HepG2 (cell line): ENCODE data around the gene MAP1LC3A. TPM values are rescaled to one million over a fixed set of nuclear protein-coding genes. Genes with fewer than 3 reads are reported as not detected.

Experiments
- ARNT ChIP-seq: fragments of 450-650 bp; IDR thresholded peaks from 2 replicates; pipeline ENCODE4 v1.6.1; 2017
- EHMT2 ChIP-seq: fragments of 200-600 bp; sonication (generic); IDR thresholded peaks from 2 replicates; pipeline ENCODE4 v1.7.0; 2017; ENCODE audit warnings: antibody characterized with exemption, low read depth, low read length, borderline replicate concordance
- ELF4 ChIP-seq: sonication (generic); formaldehyde crosslinking; IDR thresholded peaks from 2 replicates; pipeline ENCODE4 v1.5.0; 2020; ENCODE audit warnings: missing genetic modification reagents, mild to moderate bottlenecking, moderate library complexity, borderline replicate concordance
- PRMT3 ChIP-seq: sonication (generic); formaldehyde crosslinking; IDR thresholded peaks from 2 replicates; pipeline ENCODE4 v1.8.1; 2022; ENCODE audit warnings: low read depth, mild to moderate bottlenecking, moderate library complexity, missing genetic modification reagents, borderline replicate concordance
- SIX4 ChIP-seq: sonication (generic); formaldehyde crosslinking; IDR thresholded peaks from 2 replicates; pipeline ENCODE4 v1.4.0; 2020; ENCODE audit warnings: missing genetic modification reagents
- SNAI1 ChIP-seq: sonication (generic); formaldehyde crosslinking; IDR thresholded peaks from 2 replicates; pipeline ENCODE4 v1.5.0; 2020; ENCODE audit warnings: mild to moderate bottlenecking, missing genetic modification reagents, borderline replicate concordance
- THAP11 ChIP-seq: IDR thresholded peaks from 2 replicates; pipeline ENCODE4 v1.6.1; 2016; ENCODE audit warnings: missing biosample characterization, missing genetic modification reagents
- XBP1 ChIP-seq: sonication (generic); formaldehyde crosslinking; IDR thresholded peaks from 2 replicates; pipeline ENCODE4 v1.5.0; 2020; ENCODE audit warnings: missing genetic modification reagents
- ZFAT ChIP-seq: sonication (generic); formaldehyde crosslinking; conservative IDR thresholded peaks from 2 replicates; pipeline ENCODE4 v1.8.1; 2023; ENCODE audit warnings: missing genetic modification reagents, inconsistent platforms
- ZNF343 ChIP-seq: sonication (generic); formaldehyde crosslinking; IDR thresholded peaks from 2 replicates; pipeline ENCODE4 v1.4.0; 2020; ENCODE audit warnings: mild to moderate bottlenecking, missing genetic modification reagents
- ZNF761 ChIP-seq: sonication (generic); formaldehyde crosslinking; conservative IDR thresholded peaks from 2 replicates; pipeline ENCODE4 v1.4.0; 2020; ENCODE audit warnings: mild to moderate bottlenecking, missing genetic modification reagents
- ZNF788 ChIP-seq: sonication (generic); formaldehyde crosslinking; IDR thresholded peaks from 2 replicates; pipeline ENCODE4 v1.5.0; 2020; ENCODE audit warnings: mild to moderate bottlenecking, missing genetic modification reagents, borderline replicate concordance
- polyA plus RNA-seq, 8 experiments: library from polyadenylated mRNA; depleted of rRNA in 3 of 8; stranded (reverse) in 7 of 8; unstranded in 1 of 8; fragments of >200 nt; fragmentation: Illumina TruSeq in 4 of 8; extraction: Trizol in 4 of 8; gene quantifications; 2 replicates each; pipeline versions ENCODE4 v1.2.1 to v1.2.3, GENCODE V29; 2011 to 2016; ENCODE audit warnings: low read depth in 4 of 8, missing spikeins in 1 of 8, mixed read lengths in 1 of 8; ENCODE audit not compliant: insufficient read depth in 1 of 8
- total RNA-seq, 5 experiments: library from RNA; depleted of rRNA; stranded (reverse); fragments of >200 nt; fragmentation: Illumina TruSeq; extraction: Trizol; gene quantifications; 2 replicates each; pipeline ENCODE4 v1.2.3, GENCODE V29; 2016; ENCODE audit warnings: low read depth in 1 of 5
- TF ChIP-seq, protein P1 (sequence below): sonication (generic); formaldehyde crosslinking; IDR thresholded peaks from 2 replicates; pipeline ENCODE4 v1.8.0; 2022; ENCODE audit warnings: low read depth, missing genetic modification reagents
- TF ChIP-seq, protein P2 (sequence below): sonication (generic); formaldehyde crosslinking; IDR thresholded peaks from 2 replicates; pipeline ENCODE4 v1.8.1; 2023; ENCODE audit warnings: mild to moderate bottlenecking, inconsistent platforms, moderate library complexity, missing genetic modification reagents, borderline replicate concordance
- TF ChIP-seq, protein P3 (sequence below): sonication (generic); formaldehyde crosslinking; IDR thresholded peaks from 2 replicates; pipeline ENCODE4 v1.4.0; 2020; ENCODE audit warnings: missing genetic modification reagents, borderline replicate concordance
- TF ChIP-seq, protein P4 (sequence below): IDR thresholded peaks from 2 replicates; pipeline ENCODE4 v1.6.1; 2016
- TF ChIP-seq, protein P5 (sequence below): IDR thresholded peaks from 2 replicates; pipeline ENCODE4 v1.4.0; 2020; ENCODE audit warnings: mild to moderate bottlenecking, missing genetic modification reagents
- TF ChIP-seq, protein P6 (sequence below): sonication (generic); formaldehyde crosslinking; IDR thresholded peaks from 2 replicates; pipeline ENCODE4 v1.4.0; 2020; ENCODE audit warnings: low read depth, mild to moderate bottlenecking, missing genetic modification reagents

Gene MAP1LC3A
- total and polyA plus RNA-seq, 2 of the 13 experiments (the other 11 are each of a cell fraction or from before 2014, with no cell fraction given) = not detected

DNA sequence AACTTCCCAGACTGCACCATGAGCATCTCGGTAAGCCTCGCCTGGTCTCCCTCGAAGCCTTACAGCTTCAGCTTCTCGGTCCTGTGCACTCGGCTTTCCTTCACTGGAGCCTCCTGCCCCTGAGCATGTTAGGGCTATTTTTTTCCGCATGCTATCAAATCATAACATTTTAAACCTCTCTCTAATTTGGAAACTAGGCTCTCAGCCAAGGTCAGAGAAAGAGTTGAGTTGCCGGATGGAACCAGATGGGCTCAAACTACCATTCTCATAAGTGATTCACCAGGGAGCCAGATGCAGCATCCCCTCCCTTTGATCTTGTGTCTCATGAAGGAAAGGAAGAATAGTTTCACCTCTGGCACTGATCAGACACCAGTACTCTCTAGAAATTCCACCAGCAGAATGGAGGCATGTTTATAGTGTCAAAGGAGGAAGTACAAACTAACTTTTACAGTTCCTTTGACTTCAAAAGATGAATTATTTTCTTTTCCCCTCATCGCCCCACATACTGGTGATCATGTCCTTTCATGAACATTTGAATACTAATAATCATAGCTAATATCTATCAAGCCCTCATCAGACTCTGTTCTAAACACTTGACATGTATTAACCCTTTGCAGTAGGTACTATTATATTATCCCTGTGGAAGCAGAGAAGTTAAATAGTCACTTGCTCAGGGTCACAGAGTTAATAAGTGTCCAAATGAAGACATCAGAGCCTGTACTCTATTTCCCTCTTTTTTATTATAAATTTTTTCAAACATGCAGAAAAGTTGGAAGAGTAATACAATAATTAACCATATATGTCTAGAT, 46.7 kb downstream of the MAP1LC3A start (continued):
- no peak for TF ChIP-seq SNAI1
- TF ChIP-seq, protein P1, sequence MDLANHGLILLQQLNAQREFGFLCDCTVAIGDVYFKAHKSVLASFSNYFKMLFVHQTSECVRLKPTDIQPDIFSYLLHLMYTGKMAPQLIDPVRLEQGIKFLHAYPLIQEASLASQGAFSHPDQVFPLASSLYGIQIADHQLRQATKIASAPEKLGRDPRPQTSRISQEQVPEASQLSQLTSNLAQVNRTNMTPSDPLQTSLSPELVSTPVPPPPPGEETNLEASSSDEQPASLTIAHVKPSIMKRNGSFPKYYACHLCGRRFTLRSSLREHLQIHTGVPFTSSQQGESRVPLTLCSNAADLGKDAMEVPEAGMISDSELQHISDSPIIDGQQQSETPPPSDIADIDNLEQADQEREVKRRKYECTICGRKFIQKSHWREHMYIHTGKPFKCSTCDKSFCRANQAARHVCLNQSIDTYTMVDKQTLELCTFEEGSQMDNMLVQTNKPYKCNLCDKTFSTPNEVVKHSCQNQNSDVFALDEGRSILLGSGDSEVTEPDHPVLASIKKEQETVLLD (CRISPR knock-in tag) = no peak
- no peak for TF ChIP-seq THAP11
- TF ChIP-seq, protein P2, sequence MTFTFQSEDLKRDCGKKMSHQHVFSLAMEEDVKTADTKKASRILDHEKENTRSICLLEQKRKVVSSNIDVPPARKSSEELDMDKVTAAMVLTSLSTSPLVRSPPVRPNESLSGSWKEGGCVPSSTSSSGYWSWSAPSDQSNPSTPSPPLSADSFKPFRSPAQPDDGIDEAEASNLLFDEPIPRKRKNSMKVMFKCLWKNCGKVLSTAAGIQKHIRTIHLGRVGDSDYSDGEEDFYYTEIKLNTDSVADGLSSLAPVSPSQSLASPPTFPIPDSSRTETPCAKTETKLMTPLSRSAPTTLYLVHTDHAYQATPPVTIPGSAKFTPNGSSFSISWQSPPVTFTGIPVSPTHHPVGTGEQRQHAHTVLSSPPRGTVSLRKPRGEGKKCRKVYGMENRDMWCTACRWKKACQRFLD (CRISPR knock-in tag) = no peak
- no peak for TF ChIP-seq PRMT3 (CRISPR knock-in tag)
- TF ChIP-seq EHMT2 = no peak
- TF ChIP-seq ELF4 (CRISPR knock-in tag) = no peak
- TF ChIP-seq, protein P3, sequence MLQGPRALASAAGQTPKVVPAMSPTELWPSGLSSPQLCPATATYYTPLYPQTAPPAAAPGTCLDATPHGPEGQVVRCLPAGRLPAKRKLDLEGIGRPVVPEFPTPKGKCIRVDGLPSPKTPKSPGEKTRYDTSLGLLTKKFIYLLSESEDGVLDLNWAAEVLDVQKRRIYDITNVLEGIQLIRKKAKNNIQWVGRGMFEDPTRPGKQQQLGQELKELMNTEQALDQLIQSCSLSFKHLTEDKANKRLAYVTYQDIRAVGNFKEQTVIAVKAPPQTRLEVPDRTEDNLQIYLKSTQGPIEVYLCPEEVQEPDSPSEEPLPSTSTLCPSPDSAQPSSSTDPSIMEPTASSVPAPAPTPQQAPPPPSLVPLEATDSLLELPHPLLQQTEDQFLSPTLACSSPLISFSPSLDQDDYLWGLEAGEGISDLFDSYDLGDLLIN (CRISPR knock-in tag) = no peak
- TF ChIP-seq SIX4 (CRISPR knock-in tag) = no peak
- TF ChIP-seq, protein P4, sequence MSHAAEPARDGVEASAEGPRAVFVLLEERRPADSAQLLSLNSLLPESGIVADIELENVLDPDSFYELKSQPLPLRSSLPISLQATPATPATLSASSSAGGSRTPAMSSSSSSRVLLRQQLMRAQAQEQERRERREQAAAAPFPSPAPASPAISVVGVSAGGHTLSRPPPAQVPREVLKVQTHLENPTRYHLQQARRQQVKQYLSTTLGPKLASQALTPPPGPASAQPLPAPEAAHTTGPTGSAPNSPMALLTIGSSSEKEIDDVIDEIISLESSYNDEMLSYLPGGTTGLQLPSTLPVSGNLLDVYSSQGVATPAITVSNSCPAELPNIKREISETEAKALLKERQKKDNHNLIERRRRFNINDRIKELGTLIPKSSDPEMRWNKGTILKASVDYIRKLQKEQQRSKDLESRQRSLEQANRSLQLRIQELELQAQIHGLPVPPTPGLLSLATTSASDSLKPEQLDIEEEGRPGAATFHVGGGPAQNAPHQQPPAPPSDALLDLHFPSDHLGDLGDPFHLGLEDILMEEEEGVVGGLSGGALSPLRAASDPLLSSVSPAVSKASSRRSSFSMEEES (CRISPR knock-in tag) = no peak
- TF ChIP-seq, protein P5, sequence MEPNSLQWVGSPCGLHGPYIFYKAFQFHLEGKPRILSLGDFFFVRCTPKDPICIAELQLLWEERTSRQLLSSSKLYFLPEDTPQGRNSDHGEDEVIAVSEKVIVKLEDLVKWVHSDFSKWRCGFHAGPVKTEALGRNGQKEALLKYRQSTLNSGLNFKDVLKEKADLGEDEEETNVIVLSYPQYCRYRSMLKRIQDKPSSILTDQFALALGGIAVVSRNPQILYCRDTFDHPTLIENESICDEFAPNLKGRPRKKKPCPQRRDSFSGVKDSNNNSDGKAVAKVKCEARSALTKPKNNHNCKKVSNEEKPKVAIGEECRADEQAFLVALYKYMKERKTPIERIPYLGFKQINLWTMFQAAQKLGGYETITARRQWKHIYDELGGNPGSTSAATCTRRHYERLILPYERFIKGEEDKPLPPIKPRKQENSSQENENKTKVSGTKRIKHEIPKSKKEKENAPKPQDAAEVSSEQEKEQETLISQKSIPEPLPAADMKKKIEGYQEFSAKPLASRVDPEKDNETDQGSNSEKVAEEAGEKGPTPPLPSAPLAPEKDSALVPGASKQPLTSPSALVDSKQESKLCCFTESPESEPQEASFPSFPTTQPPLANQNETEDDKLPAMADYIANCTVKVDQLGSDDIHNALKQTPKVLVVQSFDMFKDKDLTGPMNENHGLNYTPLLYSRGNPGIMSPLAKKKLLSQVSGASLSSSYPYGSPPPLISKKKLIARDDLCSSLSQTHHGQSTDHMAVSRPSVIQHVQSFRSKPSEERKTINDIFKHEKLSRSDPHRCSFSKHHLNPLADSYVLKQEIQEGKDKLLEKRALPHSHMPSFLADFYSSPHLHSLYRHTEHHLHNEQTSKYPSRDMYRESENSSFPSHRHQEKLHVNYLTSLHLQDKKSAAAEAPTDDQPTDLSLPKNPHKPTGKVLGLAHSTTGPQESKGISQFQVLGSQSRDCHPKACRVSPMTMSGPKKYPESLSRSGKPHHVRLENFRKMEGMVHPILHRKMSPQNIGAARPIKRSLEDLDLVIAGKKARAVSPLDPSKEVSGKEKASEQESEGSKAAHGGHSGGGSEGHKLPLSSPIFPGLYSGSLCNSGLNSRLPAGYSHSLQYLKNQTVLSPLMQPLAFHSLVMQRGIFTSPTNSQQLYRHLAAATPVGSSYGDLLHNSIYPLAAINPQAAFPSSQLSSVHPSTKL = peak; percentile 46
- TF ChIP-seq ZFAT (CRISPR knock-in tag) = no peak
- no peak for TF ChIP-seq XBP1
- no peak for TF ChIP-seq ZNF761 (CRISPR knock-in tag)
- no peak for TF ChIP-seq ZNF788 (CRISPR knock-in tag)
- TF ChIP-seq, protein P6, sequence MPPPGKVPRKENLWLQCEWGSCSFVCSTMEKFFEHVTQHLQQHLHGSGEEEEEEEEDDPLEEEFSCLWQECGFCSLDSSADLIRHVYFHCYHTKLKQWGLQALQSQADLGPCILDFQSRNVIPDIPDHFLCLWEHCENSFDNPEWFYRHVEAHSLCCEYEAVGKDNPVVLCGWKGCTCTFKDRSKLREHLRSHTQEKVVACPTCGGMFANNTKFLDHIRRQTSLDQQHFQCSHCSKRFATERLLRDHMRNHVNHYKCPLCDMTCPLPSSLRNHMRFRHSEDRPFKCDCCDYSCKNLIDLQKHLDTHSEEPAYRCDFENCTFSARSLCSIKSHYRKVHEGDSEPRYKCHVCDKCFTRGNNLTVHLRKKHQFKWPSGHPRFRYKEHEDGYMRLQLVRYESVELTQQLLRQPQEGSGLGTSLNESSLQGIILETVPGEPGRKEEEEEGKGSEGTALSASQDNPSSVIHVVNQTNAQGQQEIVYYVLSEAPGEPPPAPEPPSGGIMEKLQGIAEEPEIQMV (CRISPR knock-in tag) = no peak
- no peak for TF ChIP-seq ZNF343 (CRISPR knock-in tag)
- no peak for TF ChIP-seq ARNT
